ENCODE data around the gene PIGU.

PIGU gene

GRCh38 chr20:34708621-34709043, 31.7 kb upstream of the PIGU start:
- peak in 8 of 10 donors; percentile 57 to 94 (median 66) for DNase-seq

DNA sequence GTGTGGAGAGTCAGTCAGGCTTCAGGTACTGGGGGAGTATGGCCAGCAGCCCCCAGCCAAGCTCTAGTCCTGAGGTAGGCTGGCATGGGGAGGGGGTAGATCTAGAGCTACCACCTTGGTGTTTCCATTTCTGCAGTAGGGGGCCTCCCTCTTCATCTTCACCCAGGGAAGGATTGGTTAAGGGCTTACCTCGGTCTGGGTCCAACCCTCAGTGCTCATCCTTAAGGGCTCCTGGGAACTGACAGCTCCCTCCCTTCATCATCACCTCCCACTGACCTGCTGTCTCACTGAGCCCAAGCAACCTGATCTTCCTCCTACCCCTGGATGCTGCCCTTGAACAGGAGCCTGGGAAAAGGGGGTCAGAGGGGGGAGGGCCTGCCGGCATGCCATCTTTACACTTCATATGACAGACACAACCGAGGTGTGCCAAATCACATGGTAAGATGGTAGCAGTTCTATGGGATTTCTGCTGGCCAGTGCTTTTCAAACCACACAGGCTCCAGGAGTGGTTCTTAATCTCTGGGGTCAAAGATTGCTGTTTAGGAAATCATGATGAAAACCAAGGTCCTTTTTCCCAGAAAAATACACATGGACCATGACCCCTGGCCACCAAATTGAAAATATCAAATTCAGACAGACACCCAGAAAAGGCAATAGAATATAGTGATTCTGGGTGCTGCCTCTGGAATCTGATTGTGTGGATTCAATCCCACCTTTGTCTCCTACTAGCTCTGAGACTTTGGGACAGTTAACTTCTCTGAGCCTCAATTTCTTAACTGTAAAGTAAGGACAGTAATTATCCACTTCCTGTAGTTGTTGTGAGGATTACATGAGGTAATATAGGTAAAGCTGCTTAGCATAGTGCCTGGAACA, 30.3 kb upstream of the PIGU start:
- no peak for DNase-seq
- intact Hi-C loops (cut with DNase I), result loop anchor here (2.0 to 10.0 kb wide), 2 partner anchors 66 to 402 kb away; partner anchors contain the start of gene AHCY

More at GRCh38 chr20:34708621-34709043, 31.7 kb upstream of the PIGU start:
- intact Hi-C loops (cut with DNase I), result loop anchor here (1.0 to 10.0 kb wide), 2 partner anchors 129 to 404 kb away; partner anchors contain the start of gene AHCY

GRCh38 chr20:34706302-34706875, 29.5 kb upstream of the PIGU start:
- intact Hi-C loops (cut with DNase I), result loop anchor here (2.0 to 10.0 kb wide), 2 partner anchors 66 to 402 kb away; partner anchors contain the start of gene AHCY
- DNase-seq, result no peak

DNA sequence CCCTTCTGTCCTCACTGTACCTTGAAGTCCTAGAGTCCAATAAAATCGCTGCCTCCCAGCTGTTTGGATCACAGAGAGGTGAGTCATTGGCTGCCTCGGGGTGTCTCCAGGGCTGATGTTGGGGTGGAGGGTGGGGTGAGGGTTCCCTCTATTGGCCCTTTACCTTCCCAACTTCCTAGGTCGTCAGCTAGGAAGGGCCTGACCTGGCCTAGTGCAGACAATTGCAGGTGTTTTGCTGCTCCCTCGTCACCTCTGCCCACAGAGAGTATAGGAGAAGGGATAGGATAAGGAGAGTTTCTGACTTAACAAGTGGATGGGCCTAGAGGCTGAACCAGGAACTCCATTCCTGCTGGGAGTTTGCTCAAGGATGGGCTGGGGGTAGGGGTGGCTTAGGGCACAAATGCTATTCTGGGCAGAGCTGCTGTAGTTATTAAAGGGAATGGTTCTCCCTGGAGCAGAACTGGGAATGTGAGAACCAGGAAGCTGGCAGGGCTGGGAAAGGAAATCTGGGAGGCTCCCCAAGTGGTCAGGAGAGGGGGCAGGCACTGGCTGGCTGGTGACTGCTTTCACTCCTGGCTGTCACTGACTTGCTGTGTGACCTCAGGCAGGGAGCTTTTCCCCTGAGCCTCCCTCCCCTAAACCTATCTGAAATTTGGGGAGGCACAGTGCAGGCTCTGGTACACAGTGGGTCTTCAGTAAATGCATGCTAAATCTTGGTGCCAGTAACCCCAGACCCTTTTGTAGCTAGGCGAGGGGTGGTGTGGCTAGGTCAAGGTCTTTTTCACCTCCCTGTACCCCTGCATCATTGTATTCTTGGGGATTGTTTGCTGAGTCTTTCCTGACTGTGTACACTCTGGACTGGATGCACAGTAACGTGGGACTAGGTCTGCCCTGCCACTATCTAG, 28.8 kb upstream of the PIGU start:
- DNase-seq, result peak in 1 of 10 donors; percentile 70
- intact Hi-C loops (cut with DNase I), result loop anchor here (2.0 to 10.0 kb wide), 3 partner anchors 29 to 401 kb away; partner anchors contain the start of genes AHCY and PIGU

GRCh38 chr20:34705008-34705396, 28.1 kb upstream of the PIGU start:
- intact Hi-C loops (cut with DNase I), result loop anchor here (2.0 to 10.0 kb wide), 2 partner anchors 28 to 400 kb away; partner anchors contain the start of genes AHCY and PIGU
- DNase-seq, result no peak

DNA sequence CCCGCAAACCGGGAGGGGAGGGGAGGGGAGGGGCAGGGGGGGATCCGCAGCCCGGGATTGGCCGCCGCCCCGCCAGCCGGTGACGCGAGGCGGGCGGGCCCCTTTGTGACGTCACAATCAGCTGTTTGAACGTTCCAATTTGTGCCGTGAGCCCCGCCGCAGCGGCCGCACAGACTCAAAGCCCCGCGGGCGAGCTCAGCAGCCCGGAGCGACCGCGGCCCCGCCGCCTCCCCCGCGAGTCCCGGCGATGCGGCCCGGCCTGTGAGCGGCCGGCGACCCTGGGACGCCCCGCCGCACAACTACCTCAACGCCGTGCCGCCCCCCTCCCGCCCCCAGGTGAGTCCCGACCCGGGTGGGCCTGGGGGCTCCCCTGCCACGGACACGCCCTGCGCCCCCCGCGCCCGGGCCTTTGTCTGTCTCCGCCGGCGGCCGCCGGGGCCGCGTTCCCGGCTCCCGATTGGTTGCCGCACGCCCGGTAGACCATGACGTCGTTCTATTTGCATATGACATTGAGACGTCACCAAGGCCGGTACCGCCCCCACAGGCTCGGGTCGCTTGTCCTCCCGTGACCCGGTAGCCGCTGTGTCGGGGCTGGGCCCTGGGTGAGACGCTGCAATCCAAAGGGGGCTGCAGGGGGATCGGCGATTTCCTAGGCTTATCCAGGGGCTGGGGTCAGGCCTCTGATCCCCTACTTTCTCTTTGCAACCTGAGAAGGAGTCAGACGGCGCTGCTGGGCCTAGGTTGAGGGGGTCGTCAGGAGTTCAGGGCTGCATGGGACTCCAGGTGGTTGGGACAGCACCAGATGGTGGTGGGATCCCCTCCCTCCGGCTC, 27.5 kb upstream of the PIGU start, which contains the start of gene TP53INP2:
Gene TP53INP2 (plus strand): TSS at position 168 of the 831 bp plus-strand sequence. CDS start 4,396 bp downstream, outside the sequence.
- intact Hi-C loops (cut with DNase I), result loop anchor here (2.0 to 10.0 kb wide), 2 partner anchors 28 to 400 kb away; partner anchors contain the start of genes AHCY and PIGU
- DNase-seq, result peak; percentile 86 to 98 (median 92)

DNA sequence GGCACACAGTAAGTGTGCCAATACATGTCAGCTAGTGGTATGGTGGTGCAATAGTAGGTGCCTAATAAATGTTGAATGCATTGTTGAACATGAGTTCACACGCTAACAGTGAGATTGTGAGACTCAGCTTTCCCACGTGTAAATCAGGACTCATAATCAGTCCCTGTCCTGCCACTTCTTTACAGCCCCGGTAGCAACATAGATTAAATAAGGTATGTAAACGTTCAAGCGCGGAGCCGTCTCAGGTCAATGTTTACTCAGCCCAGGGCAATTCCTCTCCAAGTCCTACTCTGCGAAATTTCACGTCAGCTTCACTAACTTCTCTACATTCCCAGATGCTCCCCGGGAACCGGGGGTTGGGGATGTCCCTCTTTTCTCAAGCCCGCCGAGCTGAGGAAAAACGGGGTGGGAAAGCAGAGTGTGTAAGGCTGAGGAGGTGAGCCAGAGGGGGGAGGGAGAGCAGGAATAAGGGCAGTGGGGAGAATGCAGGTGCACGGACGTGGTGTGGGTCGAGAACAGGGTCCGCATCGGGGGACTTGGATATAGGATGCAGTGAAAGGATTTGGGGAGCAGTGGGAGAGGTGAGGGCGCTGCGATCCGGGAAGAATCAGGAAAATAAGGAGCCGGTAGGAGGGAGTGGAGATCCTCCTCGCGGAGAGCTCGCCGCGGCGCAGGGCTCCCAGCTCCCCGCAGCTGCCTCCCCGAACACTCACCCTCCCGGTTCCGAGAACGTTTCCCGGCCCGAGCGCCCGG, 26.7 kb upstream of the PIGU start:
- DNase-seq, result peak in 6 of 10 donors; percentile 13 to 86 (median 23)
- intact Hi-C loops (cut with DNase I), result loop anchor here (2.0 to 10.0 kb wide), 2 partner anchors 27 to 399 kb away; partner anchors contain the start of genes AHCY and PIGU

DNA sequence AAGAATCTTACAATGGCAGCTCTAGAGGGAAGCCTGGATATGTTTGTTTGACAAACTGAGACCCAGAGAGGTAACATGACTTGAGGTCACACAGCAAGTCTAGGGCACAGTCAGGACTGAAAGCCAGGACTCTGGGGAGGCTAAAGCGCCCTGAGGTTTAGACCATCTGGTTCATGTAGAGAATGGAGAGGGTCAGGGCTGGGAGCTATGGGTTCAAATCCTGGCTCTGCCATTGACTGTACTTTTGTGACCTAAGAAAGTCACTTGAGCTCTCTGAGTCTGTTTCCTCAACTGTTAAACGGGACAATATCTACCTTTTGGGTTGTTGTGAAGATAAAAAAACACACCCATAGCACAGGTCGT, 26.1 kb upstream of the PIGU start:
- intact Hi-C loops (cut with DNase I), result loop anchor here (10.0 kb wide), 1 partner anchor 398 kb away; the partner anchor contains the start of gene AHCY
- DNase-seq, result no peak

DNA sequence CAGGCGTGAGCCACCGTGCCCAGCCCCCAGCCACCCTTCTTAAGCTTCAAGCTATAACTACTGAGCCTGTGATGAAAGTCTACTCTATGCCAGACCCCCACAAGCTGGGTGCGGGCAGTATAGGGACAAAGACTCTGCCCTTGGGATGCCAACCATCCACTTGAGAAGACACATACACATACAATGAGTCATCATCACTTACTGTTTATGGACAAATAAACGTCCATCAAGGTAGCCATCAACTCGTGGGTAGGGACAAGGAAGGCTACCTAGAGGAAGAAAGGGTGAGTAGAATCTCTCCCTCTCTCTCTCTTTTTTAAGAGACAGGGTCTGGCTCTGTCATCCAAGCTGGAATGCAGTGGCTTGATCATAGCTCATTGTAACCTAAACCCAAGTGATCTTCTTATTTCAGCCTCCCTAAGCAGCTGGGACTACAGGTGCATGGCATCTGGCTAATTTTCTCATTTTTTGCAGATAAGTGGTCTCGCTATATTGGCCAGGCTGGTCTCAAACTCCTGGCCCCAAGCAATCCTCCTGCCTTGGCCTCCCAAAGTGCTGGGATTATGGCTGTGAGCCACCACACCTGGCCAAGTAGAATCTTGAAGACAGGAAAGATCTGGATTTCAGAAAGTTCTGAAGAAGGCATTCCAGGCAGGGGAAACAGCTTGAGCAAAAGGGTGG, 24.7 kb upstream of the PIGU start:
- intact Hi-C loops (cut with DNase I), result loop anchor here (10.0 kb wide), 1 partner anchor 397 kb away; the partner anchor contains the start of gene AHCY
- DNase-seq, result no peak

- intact Hi-C loops (cut with DNase I), result no loop called here
- no peak for DNase-seq
Observed at GRCh38 chr20:34693414-34693813, 16.5 kb upstream of the PIGU start.

GRCh38 chr20:34691838-34692237, 14.9 kb upstream of the PIGU start:
- intact Hi-C loops (cut with DNase I), result no loop called here
- no peak for DNase-seq

DNA sequence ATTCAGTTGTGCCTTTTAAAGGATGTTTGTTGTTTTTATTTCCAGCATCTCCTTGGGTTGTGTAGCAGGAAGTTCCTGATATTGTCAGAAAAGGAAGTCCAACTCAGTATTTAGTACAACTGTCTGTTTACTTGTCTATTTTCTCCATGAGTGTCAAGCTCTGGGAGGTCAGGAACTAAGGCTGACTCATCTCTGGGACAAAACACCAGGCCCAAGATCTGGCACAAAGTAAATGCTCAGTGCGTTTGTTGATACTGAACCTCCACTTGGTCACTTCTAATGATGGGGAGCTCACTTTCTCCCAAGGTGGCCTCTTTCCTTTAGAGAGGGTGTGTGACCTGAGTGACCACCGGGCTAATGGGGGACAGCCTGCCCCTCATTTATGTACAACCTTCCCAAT, 12.6 kb upstream of the PIGU start:
- intact Hi-C loops (cut with DNase I), result no loop called here
- no peak for DNase-seq

DNA sequence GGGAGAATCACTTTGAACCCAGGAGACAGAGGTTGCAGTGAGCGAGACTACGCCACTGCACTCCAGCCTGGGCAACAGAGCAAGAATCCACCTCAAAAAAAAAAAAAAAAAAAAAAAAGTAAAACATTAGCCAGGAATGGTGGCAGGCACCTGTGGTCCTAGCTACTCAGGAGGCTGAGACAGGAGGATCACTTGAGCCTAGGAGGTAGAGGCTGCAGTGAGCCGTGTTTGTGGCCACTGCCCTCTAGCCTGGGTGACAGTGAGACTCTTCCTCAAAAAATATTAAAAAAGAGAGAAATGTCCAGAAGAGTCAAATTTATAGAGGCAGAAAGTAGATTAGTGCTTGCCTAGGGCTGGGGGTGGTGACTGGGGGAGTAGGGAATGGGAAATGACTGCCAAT, 6.8 kb upstream of the PIGU start:
- intact Hi-C loops (cut with DNase I), result no loop called here
- DNase-seq, result no peak

DNA sequence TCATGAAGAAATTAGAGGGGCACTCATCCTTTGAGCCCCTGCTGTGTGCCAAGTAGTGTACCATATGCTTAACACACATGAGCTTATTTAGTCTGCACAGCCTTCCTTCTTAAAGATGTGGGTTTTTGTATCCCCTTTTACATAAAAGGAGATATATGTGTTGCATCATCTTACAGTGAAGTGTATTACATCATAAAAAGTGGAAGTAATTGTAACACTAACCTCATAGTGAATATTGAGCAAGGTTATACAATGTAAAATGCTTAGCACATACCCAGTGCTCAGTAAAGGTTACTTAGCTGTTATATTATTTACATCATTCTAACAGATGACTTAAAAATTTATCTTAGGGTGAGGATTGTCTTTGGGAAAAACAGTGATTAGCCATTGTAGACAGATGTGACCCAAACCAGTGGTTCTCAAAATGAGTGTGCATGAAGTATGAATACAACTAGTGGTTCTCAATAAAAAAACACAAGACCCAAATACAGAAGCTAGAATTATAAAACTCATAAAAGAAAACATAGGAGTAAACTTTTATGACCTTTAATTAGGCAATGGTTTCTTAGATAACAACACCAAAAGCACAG, 3.8 kb upstream of the PIGU start:
- DNase-seq, result no peak
- intact Hi-C loops (cut with DNase I), result no loop called here

GRCh38 chr20:34675993-34676641, 775 bp downstream of the PIGU start:
- intact Hi-C loops (cut with DNase I), result loop anchor here (2.0 to 5.0 kb wide), 2 partner anchors 29 to 34 kb away; partner anchors contain the start of gene TP53INP2
- no peak for DNase-seq

DNA sequence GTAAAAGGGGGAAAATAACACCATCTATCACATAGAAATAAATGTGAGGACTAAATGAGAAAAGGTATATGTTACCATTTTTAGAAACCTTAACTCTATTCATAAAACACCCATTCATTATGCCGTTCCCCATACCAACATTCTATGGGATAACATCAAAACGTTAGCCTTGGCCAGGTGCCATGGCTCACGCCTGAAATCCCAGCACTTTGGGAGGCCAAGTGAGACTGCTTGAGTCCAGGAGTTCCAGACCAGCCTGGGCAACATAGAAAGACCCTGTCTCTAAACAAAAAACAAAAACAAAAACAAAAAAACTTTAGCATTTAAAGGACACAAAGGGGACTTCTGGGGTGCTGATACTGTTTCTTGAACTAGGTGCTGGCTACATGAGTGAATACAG, 1.3 kb downstream of the PIGU start:
- intact Hi-C loops (cut with DNase I), result loop anchor here (5.0 kb wide), 1 partner anchor 33 kb away; no protein-coding TSS in a partner anchor
- DNase-seq, result no peak

GRCh38 chr20:34673412-34673811, 3.5 kb downstream of the PIGU start:
- intact Hi-C loops (cut with DNase I), result no loop called here
- no peak for DNase-seq

All from posterior cingulate gyrus (tissue), 11 donors.